DOHH2 (cell line): ENCODE data around the gene ARL9.

Source experiments
- H3F3A ChIP-seq: fragments of 200-600 bp; sonication (generic), shearing (Covaris generic); 2 replicates; pipeline ENCODE4 v1.6.0; 2016; ENCODE audit warnings: antibody characterized with exemption, mild to moderate bottlenecking; ENCODE audit not compliant: control insufficient read depth, insufficient read depth
- H3K27ac ChIP-seq: fragments of 200-600 bp; sonication (generic); 2 replicates; pipeline ENCODE4 v1.5.1; 2014; ENCODE audit warnings: low read depth, mild to moderate bottlenecking, low read length, moderate library complexity
- H3K27me3 ChIP-seq: fragments of 200-600 bp; sonication (generic); 2 replicates; pipeline ENCODE4 v1.6.1; 2014; ENCODE audit warnings: mild to moderate bottlenecking, low read length, mixed read lengths; ENCODE audit not compliant: control insufficient read depth
- H3K36me3 ChIP-seq: fragments of 200-600 bp; sonication (generic); 2 replicates; pipeline ENCODE4 v1.6.1; 2014; ENCODE audit warnings: mild to moderate bottlenecking, low read length, moderate library complexity, mixed read lengths; ENCODE audit not compliant: control insufficient read depth
- H3K4me1 ChIP-seq: fragments of 200-600 bp; sonication (generic); 2 replicates; pipeline ENCODE4 v1.6.1; 2014; ENCODE audit warnings: mild to moderate bottlenecking, low read length, mixed read lengths; ENCODE audit not compliant: control insufficient read depth
- H3K4me2 ChIP-seq: fragments of 200-600 bp; sonication (generic); 2 replicates; pipeline ENCODE4 v1.6.0; 2014; ENCODE audit warnings: mild to moderate bottlenecking, low read length, moderate library complexity
- H3K4me3 ChIP-seq: fragments of 200-600 bp; sonication (generic); 2 replicates; pipeline ENCODE4 v1.5.1; 2014; ENCODE audit warnings: mild to moderate bottlenecking, low read length, mixed read lengths
- H3K79me2 ChIP-seq: fragments of 200-600 bp; sonication (generic); 2 replicates; pipeline ENCODE4 v1.6.1; 2014; ENCODE audit warnings: mild to moderate bottlenecking, low read length, mixed read lengths; ENCODE audit not compliant: control insufficient read depth
- H3K9me2 ChIP-seq: fragments of 200-600 bp; sonication (generic); replicated peaks from 2 replicates; pipeline ENCODE4 v1.6.1; 2014; ENCODE audit warnings: mild to moderate bottlenecking, low read length, mixed read lengths; ENCODE audit not compliant: control insufficient read depth
- H3K9me3 ChIP-seq: fragments of 200-600 bp; sonication (generic); 2 replicates; pipeline ENCODE4 v1.6.1; 2014; ENCODE audit warnings: antibody characterized with exemption, low read length, mixed read lengths; ENCODE audit not compliant: control insufficient read depth, insufficient read depth
- H4K20me1 ChIP-seq: fragments of 200-600 bp; sonication (generic); 2 replicates; pipeline ENCODE4 v1.6.0; 2014; ENCODE audit warnings: low read depth, mild to moderate bottlenecking, antibody characterized with exemption, low read length, moderate library complexity; ENCODE audit not compliant: control insufficient read depth, insufficient read depth
- EZH2phosphoT487 ChIP-seq: fragments of 200-600 bp; sonication (generic); IDR thresholded peaks from 2 replicates; pipeline ENCODE4 v1.6.1; 2017; ENCODE audit warnings: borderline replicate concordance, mild to moderate bottlenecking, antibody characterized with exemption, low read length, moderate library complexity, mixed read lengths
- TF ChIP-seq, protein P1 (sequence below): fragments of 200-600 bp; sonication (generic); IDR thresholded peaks from one replicate; pipeline ENCODE4 v1.5.1; 2014; ENCODE audit warnings: antibody characterized with exemption, mild to moderate bottlenecking, low read depth, low read length; ENCODE audit not compliant: poor library complexity, severe bottlenecking

The ARL9 gene

DNA sequence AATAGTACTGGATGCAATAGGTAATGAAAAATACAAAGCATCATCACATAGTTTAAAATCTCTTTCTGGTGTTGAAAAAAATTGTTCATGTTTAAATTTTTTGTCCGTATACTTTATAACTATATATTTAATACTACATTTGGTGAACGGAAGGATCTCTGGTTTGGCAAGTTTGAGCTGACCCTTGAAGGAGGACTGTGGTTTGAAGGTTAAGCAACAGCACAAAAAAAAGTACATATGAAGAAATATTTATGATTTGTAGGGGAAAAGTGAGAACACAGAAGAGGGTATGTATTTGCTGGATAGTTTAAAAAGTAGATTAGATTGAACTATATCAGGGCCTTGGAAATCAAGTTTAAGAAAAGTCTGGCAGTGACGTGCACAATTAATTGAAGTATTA, 24.9 kb upstream of the ARL9 start:
- H3K27me3 ChIP-seq: no peaks in the 10 kb centered on the region
- H3K9me3 ChIP-seq: no peaks in the 10 kb centered on the region
- H3K4me1 ChIP-seq: peaks cover 4% of the 10 kb centered on the region
- H3K9me2 ChIP-seq: no peaks in the 10 kb centered on the region
- H3K4me3 ChIP-seq: no peak overlapping the region
- 0 out of 2 replicates have a peak, but pooled peaks cover 1% of the 10 kb centered on the region for H3F3A ChIP-seq
- TF ChIP-seq EZH2phosphoT487: no peak
- TF ChIP-seq, protein P1, sequence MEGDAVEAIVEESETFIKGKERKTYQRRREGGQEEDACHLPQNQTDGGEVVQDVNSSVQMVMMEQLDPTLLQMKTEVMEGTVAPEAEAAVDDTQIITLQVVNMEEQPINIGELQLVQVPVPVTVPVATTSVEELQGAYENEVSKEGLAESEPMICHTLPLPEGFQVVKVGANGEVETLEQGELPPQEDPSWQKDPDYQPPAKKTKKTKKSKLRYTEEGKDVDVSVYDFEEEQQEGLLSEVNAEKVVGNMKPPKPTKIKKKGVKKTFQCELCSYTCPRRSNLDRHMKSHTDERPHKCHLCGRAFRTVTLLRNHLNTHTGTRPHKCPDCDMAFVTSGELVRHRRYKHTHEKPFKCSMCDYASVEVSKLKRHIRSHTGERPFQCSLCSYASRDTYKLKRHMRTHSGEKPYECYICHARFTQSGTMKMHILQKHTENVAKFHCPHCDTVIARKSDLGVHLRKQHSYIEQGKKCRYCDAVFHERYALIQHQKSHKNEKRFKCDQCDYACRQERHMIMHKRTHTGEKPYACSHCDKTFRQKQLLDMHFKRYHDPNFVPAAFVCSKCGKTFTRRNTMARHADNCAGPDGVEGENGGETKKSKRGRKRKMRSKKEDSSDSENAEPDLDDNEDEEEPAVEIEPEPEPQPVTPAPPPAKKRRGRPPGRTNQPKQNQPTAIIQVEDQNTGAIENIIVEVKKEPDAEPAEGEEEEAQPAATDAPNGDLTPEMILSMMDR: no peak
- peaks cover 77% of the 10 kb centered on the region for H3K36me3 ChIP-seq
- H3K27ac ChIP-seq: no peak overlapping the region
- no peaks in the 10 kb centered on the region for H4K20me1 ChIP-seq
- H3K4me2 ChIP-seq: no peak overlapping the region
- no peaks in the 10 kb centered on the region; the same call in 1 of the 2 replicates for H3K79me2 ChIP-seq

DNA sequence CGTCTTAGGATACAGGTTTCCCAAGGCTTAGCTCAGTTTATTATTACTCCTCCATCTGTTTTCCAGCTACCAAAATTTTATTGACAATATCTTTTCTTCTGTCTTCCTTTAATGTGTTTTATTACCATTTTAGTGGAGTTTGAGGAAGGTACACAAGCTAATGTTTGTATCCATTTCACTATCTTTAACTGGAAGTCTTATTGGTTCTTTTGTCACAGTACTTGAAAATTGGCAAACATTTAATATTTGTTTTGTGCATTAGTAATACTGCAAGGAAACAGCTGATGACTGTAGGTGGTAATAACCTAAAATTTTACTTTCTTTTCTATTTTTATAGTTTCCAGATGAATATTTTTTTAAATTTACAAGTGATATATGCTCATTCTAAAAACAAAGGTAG, 9.3 kb upstream of the ARL9 start:
- no peaks in the 10 kb centered on the region for H3K9me2 ChIP-seq
- no peak overlapping the region for H3K4me3 ChIP-seq
- no peaks in the 10 kb centered on the region for H3K79me2 ChIP-seq
- H3K4me2 ChIP-seq: no peak overlapping the region
- H3K27me3 ChIP-seq: no peaks in the 10 kb centered on the region
- TF ChIP-seq, protein P1: no peak
- no peak for TF ChIP-seq EZH2phosphoT487
- no peaks in the 10 kb centered on the region for H3K4me1 ChIP-seq
- no peaks in the 10 kb centered on the region for H4K20me1 ChIP-seq
- H3K27ac ChIP-seq: no peak overlapping the region
- no peaks in the 10 kb centered on the region for H3K9me3 ChIP-seq
- peaks cover 71% of the 10 kb centered on the region for H3K36me3 ChIP-seq
- no peaks in the 10 kb centered on the region for H3F3A ChIP-seq

DNA sequence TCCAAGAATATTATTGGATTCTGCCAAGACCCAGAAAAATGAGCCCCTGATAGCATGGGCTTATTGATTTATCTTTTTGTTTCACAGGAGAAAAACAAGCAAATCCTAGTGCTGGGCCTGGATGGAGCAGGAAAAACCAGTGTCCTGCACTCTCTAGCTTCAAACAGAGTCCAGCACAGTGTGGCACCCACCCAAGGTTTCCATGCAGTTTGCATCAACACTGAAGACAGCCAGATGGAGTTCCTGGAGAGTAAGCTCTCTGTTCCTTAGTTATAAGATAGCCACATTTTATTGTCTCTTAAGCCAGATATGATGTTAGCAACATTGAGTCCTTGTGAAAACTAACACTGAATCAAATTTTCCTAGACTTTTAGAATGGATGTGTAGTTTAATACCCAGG, 5.5 kb downstream of the ARL9 start:
- Histone ChIP-seq H3F3A (no peaks in the 10 kb centered on the region), H3K9me2 (no peaks in the 10 kb centered on the region), H3K4me3 (no peak overlapping the region), H3K27me3 (no peaks in the 10 kb centered on the region; the same call in 1 of the 2 replicates), H3K36me3 (no peaks in the 10 kb centered on the region), H3K4me2 (no peak overlapping the region), H3K4me1 (peaks cover 3% of the 10 kb centered on the region; the same call in 1 of the 2 replicates), H3K9me3 (no peaks in the 10 kb centered on the region), H3K27ac (no peak overlapping the region), H4K20me1 (no peaks in the 10 kb centered on the region), H3K79me2 (no peaks in the 10 kb centered on the region)
- TF ChIP-seq, protein P1: no peak
- TF ChIP-seq EZH2phosphoT487: no peak
